Measurements from ENCODE around the gene FSTL5.

- TF ChIP-seq POLR2A (IDR thresholded peaks at IDR 0.05; ENCODE audit: low read length) (no peak), GATA1 (IDR thresholded peaks at IDR 0.05; ENCODE audit: low read depth, low read length) (no peak)
Measured at GRCh38 chr4:162157241-162157640, 6.6 kb downstream of the FSTL5 start.

Data from erythroblast (primary cell).